Femur (tissue), 1 donor: ENCODE data around the gene MSRB1.
"Not testable (repeated sequence)": the region's sequence is repeated elsewhere in the genome, so short reads cannot be mapped to it uniquely, and the experiment has no call there.

Source experiments
- DNase-seq: peaks from one replicate; pipeline ENCODE4 v3.0.0-alpha.2; 2017

The MSRB1 gene

GRCh38 chr16:1938316-1938715 lies 4.7 kb downstream of the MSRB1 start:
- peak; percentile 57 for DNase-seq

GRCh38 chr16:1936945-1937479 lies 6.0 kb downstream of the MSRB1 start:
- DNase-seq = no peak

- no peak for DNase-seq
Observed at GRCh38 chr16:1933097-1933661, 9.8 kb downstream of the MSRB1 start.

- no peak for DNase-seq
Observed at GRCh38 chr16:1932050-1933028, 10.7 kb downstream of the MSRB1 start.

GRCh38 chr16:1930338-1930720 lies 12.7 kb downstream of the MSRB1 start:
- DNase-seq = no peak

- peak; percentile 94 for DNase-seq
Observed at GRCh38 chr16:1929578-1930337, 13.2 kb downstream of the MSRB1 start.

- DNase-seq = peak; percentile 53
Observed at GRCh38 chr16:1929105-1929504, 13.9 kb downstream of the MSRB1 start.

- no peak for DNase-seq
Observed at GRCh38 chr16:1926271-1926670, 16.7 kb downstream of the MSRB1 start.

- DNase-seq = no peak
Observed at GRCh38 chr16:1924095-1924494, 18.9 kb downstream of the MSRB1 start.

GRCh38 chr16:1923299-1924034 lies 19.5 kb downstream of the MSRB1 start:
- peak; percentile 73 for DNase-seq

- DNase-seq = no peak
Observed at GRCh38 chr16:1922357-1922756, 20.6 kb downstream of the MSRB1 start.

- no peak for DNase-seq
Observed at GRCh38 chr16:1920727-1921171, 22.2 kb downstream of the MSRB1 start.

- DNase-seq = not testable (repeated sequence)
Observed at GRCh38 chr16:1920122-1920521, 22.9 kb downstream of the MSRB1 start.

- DNase-seq = peak; percentile 15
Observed at GRCh38 chr16:1919327-1919998, 23.5 kb downstream of the MSRB1 start.

- no peak for DNase-seq
Observed at GRCh38 chr16:1918351-1919326, 24.4 kb downstream of the MSRB1 start, which contains the start of gene HS3ST6. HS3ST6 (minus strand) TSS chr16:1918415; CDS start chr16:1918323, 92 bp downstream.

- DNase-seq = no peak
Observed at GRCh38 chr16:1917665-1918350, 25.2 kb downstream of the MSRB1 start.

- DNase-seq = no peak
Observed at GRCh38 chr16:1917056-1917664, 25.8 kb downstream of the MSRB1 start.

- no peak for DNase-seq
Observed at GRCh38 chr16:1916640-1916990, 26.4 kb downstream of the MSRB1 start.
